Lung (tissue), 12 donors: Measurements from ENCODE around the gene SPACDR. TPM values are rescaled to one million over a fixed set of nuclear protein-coding genes. Genes with fewer than 3 reads are reported as not detected.

Source experiments
- ATAC-seq: fragments of 200-7000 bp; cut with Tn5 transposase; one replicate; pipeline ENCODE4 v1.9.1; 2020; ENCODE audit warnings: moderate number of reproducible peaks; ENCODE audit not compliant: insufficient read depth, low FRiP score
- DNase-seq, 3 donors: peaks; one replicate each; pipeline ENCODE4 v3.0.0-alpha.2; 2013 to 2017
- H3K27ac ChIP-seq, 2 donors: one replicate each; pipeline ENCODE4 v1.5.1; 2013; ENCODE audit warnings: mild to moderate bottlenecking in 2 of 2, moderate library complexity in 2 of 2, control low read depth in 1 of 2, inconsistent platforms in 1 of 2, low read depth in 1 of 2, low read length in 1 of 2
- H3K27me3 ChIP-seq, 3 donors: one replicate each; pipeline ENCODE4 v1.5.1; 2013; ENCODE audit warnings: low read length in 2 of 3; ENCODE audit not compliant: control insufficient read depth in 3 of 3, insufficient read depth in 3 of 3
- H3K36me3 ChIP-seq, 4 donors: one replicate each; pipeline ENCODE4 v1.5.1; 2013; ENCODE audit warnings: low read length in 4 of 4, mild to moderate bottlenecking in 1 of 4, moderate library complexity in 1 of 4; ENCODE audit not compliant: control insufficient read depth in 4 of 4, insufficient read depth in 4 of 4
- H3K4me1 ChIP-seq, 5 donors: one replicate each; pipeline ENCODE4 v1.5.1; 2013; ENCODE audit warnings: low read length in 5 of 5, mild to moderate bottlenecking in 2 of 5, moderate library complexity in 1 of 5; ENCODE audit not compliant: control insufficient read depth in 5 of 5, insufficient read depth in 5 of 5
- H3K4me3 ChIP-seq: one replicate; pipeline ENCODE4 v1.5.1; 2013; ENCODE audit warnings: mild to moderate bottlenecking, control low read depth, moderate library complexity
- H3K9ac ChIP-seq, 2 donors: one replicate each; pipeline ENCODE4 v1.5.1; 2013; ENCODE audit warnings: low read length in 2 of 2, control low read depth in 1 of 2; ENCODE audit not compliant: insufficient read depth in 1 of 2
- H3K9me3 ChIP-seq, 4 donors: one replicate each; pipeline ENCODE4 v1.5.1; 2013; ENCODE audit warnings: low read length in 3 of 4, mild to moderate bottlenecking in 1 of 4, moderate library complexity in 1 of 4; ENCODE audit not compliant: control insufficient read depth in 4 of 4, insufficient read depth in 3 of 4
- WGBS, 2 donors: extraction: QIAGEN DNeasy Blood & Tissue Kit; methylation state at CpG; one replicate each; pipeline ENCODE4 v1.1.7; 2013; 5-methylcytosine and 5-hydroxymethylcytosine counted together
- polyA plus RNA-seq, 2 donors: library from polyadenylated mRNA; stranded (reverse); fragments of 200-250 nt; gene quantifications; one replicate each; pipeline ENCODE4 v1.2.1, GENCODE V29; 2013
- total RNA-seq, 2 donors: library from RNA; depleted of rRNA in 1 of 2; stranded (reverse); fragments of >200 nt in 1 of 2; gene quantifications; one replicate each; pipeline ENCODE4 v1.2.1, GENCODE V29; 2014 to 2021
- TF ChIP-seq, protein P1 (sequence below): IDR thresholded peaks from 2 replicates; pipeline ENCODE4 v1.5.1; 2012; ENCODE audit warnings: mild to moderate bottlenecking; ENCODE audit errors: control extremely low read depth, extremely low read depth
- donor health status: control.
- donor health status: control.
- donor health status: Bipolar disorder and iron deficiency.
- donor health status: healthy.
- donor health status: DM: yes; HTN: yes; CAD: no.

The SPACDR gene
- total and polyA plus RNA-seq, 4 donors = 0.54 to 2.0 (median 0.83) TPM

DNA sequence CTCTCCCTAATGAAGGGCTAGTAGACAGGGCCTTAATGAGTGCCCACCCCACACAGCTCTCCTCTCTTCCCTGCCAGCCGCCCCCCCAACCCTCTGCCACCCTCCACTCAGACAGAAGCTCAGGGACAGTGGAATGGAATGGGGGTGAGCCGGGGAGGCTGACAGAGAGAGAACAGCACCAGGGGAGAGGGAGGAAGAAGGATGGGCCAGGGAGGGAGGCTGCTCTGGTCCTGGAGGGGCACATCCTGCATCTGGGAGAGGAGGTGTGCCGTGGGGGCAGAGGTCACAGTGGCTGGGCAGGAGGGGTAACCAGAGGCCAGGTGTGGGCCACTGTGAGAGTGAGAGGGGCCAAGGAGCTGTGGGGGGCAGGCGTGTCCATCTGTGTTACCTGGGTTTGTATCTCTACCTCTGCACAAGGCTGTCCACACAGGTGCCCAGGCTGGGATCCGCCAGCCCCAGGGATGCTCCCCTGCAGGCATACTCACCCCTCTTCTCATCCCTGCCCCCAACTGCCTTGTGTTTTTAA, 22.1 kb upstream of the SPACDR start:
- DNase-seq = no peak
- Histone ChIP-seq H3K9me3 (no peaks in the 10 kb centered on the region), H3K36me3 (peaks cover 0 to 1% (median 0%) of the 10 kb centered on the region in 4 donors), H3K9ac (no peak overlapping the region), H3K27ac (no peak overlapping the region), H3K4me1 (peaks cover 0 to 18% (median 0%) of the 10 kb centered on the region in 5 donors), H3K27me3 (no peaks in the 10 kb centered on the region), H3K4me3 (no peak overlapping the region)
- no peak for ATAC-seq
- 89 to 93% methylated on average over 4 to 5 of the region's 5 CpGs for WGBS, 2 donors
- TF ChIP-seq, protein P1, sequence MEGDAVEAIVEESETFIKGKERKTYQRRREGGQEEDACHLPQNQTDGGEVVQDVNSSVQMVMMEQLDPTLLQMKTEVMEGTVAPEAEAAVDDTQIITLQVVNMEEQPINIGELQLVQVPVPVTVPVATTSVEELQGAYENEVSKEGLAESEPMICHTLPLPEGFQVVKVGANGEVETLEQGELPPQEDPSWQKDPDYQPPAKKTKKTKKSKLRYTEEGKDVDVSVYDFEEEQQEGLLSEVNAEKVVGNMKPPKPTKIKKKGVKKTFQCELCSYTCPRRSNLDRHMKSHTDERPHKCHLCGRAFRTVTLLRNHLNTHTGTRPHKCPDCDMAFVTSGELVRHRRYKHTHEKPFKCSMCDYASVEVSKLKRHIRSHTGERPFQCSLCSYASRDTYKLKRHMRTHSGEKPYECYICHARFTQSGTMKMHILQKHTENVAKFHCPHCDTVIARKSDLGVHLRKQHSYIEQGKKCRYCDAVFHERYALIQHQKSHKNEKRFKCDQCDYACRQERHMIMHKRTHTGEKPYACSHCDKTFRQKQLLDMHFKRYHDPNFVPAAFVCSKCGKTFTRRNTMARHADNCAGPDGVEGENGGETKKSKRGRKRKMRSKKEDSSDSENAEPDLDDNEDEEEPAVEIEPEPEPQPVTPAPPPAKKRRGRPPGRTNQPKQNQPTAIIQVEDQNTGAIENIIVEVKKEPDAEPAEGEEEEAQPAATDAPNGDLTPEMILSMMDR = no peak

DNA sequence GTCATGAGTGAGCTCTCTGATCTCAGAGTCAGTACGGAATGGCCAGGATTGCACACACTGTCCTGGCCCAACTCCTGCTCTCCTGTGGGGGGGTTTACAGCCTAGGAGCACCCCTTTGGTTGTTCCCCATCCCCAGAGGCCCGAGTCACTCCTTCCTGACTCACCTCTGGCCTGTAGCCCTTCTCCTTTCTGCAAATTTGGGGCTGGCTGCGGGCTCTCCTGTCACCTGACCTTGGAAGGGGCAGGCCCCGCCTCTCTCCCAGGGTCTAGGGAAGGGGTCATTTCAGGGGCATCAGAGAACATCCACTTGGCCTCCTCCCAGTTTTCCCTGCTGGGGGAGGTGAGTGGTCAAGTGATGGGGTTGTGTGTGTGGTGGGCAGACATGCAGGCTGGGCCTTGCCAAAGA, 21.4 kb upstream of the SPACDR start:
- H3K4me3 ChIP-seq = no peak overlapping the region
- WGBS, 2 donors = 74 to 83% methylated on average over 4 of the region's 4 CpGs
- H3K9me3 ChIP-seq = no peaks in the 10 kb centered on the region
- no peak overlapping the region for H3K27ac ChIP-seq
- TF ChIP-seq, protein P1 = no peak
- no peak overlapping the region for H3K9ac ChIP-seq
- H3K27me3 ChIP-seq = no peaks in the 10 kb centered on the region
- DNase-seq (no peak), ATAC-seq (no peak)
- H3K36me3 ChIP-seq = no peaks in the 10 kb centered on the region
- H3K4me1 ChIP-seq = peaks cover 0 to 18% (median 0%) of the 10 kb centered on the region in 5 donors

DNA sequence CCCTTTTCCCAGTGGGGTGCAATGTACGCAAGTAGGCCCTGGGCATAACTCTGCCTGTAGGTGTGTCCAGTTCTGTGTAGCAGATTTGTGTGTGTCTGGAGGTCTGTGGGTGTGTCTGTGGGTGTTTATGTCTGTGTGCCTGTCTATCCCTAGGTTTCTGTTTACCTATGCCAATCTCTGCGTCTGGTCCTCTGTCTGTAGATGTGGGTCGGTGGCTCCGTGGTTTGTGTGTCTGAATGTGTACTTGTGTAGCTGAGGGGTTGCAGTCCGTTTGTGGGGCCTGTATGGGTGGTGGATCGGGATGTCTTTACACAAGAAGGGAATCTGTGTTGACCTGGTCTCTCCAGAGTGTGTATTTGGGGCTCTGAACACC, 20.6 kb upstream of the SPACDR start:
- DNase-seq = no peak
- Histone ChIP-seq H3K9ac (peak overlapping the region in 1 of 2 donors; percentile 38), H3K4me1 (peaks cover 0 to 19% (median under 1%) of the 10 kb centered on the region in 5 donors), H3K36me3 (no peaks in the 10 kb centered on the region), H3K9me3 (no peaks in the 10 kb centered on the region), H3K27ac (no peak overlapping the region), H3K4me3 (no peak overlapping the region), H3K27me3 (no peaks in the 10 kb centered on the region)
- no peak for ATAC-seq
- 87 to 88% methylated on average over 6 of the region's 6 CpGs for WGBS, 2 donors
- TF ChIP-seq, protein P1 = no peak
